NB4 (cell line): ENCODE data around the gene MBNL1.

Source experiments
- DNase-seq: peaks from one replicate; pipeline ENCODE4 v3.0.0; 2010; ENCODE audit warnings: low read depth
- H3K4me3 ChIP-seq: one replicate; pipeline ENCODE4 v1.5.1; 2011; ENCODE audit warnings: mild to moderate bottlenecking, low read depth, low read length, moderate library complexity
- MYC ChIP-seq: IDR thresholded peaks from 2 replicates; pipeline ENCODE4 v1.6.1; 2011; ENCODE audit warnings: low read depth, low read length
- POLR2A ChIP-seq: IDR thresholded peaks from 2 replicates; pipeline ENCODE4 v1.6.1; 2011; ENCODE audit warnings: mild to moderate bottlenecking; ENCODE audit not compliant: insufficient read length; ENCODE audit errors: extremely low read depth
- TF ChIP-seq, protein P1 (sequence below): IDR thresholded peaks from 2 replicates; pipeline ENCODE4 v1.6.1; 2011; ENCODE audit warnings: low read depth, low read length
- TF ChIP-seq, protein P2 (sequence below): IDR thresholded peaks from one replicate; pipeline ENCODE4 v1.5.1; 2012; ENCODE audit warnings: low read depth, low read length

MBNL1 gene

DNA sequence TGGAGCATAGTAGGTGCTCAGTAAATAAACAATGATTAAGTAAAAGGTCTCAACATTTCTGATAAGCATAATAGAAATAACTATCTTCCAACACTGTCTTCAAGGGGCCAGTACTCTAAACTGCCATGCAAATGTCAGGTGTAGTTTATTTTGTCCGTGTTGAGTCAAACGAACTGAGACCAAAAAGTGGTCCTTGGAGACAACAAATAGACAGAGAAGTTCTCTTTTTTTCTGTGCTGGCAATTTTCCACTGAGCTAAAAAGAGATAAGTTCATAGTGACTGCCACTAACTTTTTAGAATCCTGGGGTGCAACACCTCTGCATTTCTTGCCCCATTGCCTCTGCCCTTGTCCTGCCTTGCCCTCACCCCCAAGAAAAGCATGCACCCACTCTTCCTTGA, 14.7 kb upstream of the MBNL1 start:
- DNase-seq = no peak
- TF ChIP-seq MYC (no peak), POLR2A (no peak)
- TF ChIP-seq, protein P1, sequence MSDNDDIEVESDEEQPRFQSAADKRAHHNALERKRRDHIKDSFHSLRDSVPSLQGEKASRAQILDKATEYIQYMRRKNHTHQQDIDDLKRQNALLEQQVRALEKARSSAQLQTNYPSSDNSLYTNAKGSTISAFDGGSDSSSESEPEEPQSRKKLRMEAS = no peak
- TF ChIP-seq, protein P2, sequence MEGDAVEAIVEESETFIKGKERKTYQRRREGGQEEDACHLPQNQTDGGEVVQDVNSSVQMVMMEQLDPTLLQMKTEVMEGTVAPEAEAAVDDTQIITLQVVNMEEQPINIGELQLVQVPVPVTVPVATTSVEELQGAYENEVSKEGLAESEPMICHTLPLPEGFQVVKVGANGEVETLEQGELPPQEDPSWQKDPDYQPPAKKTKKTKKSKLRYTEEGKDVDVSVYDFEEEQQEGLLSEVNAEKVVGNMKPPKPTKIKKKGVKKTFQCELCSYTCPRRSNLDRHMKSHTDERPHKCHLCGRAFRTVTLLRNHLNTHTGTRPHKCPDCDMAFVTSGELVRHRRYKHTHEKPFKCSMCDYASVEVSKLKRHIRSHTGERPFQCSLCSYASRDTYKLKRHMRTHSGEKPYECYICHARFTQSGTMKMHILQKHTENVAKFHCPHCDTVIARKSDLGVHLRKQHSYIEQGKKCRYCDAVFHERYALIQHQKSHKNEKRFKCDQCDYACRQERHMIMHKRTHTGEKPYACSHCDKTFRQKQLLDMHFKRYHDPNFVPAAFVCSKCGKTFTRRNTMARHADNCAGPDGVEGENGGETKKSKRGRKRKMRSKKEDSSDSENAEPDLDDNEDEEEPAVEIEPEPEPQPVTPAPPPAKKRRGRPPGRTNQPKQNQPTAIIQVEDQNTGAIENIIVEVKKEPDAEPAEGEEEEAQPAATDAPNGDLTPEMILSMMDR = no peak
- H3K4me3 ChIP-seq = no peak overlapping the region

DNA sequence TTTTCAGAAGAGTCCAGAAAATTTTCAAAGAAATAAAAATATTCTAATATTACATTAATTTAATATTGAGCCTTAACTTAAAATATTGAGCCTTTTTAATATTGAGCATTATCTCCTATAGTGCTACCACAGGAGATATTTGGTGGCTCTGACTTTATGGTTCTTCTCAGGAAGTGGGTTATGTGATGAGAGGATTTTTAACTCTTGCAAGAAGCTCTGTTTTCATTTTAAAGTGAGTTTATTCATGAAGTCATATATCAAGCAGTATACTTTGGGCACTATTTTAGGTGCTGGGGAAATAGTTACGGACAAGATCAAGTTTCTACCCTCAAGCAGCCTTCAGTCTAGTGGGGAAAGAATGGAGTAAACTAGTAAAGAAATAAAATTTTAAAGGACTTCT, 13.4 kb upstream of the MBNL1 start:
- no peak overlapping the region for H3K4me3 ChIP-seq
- TF ChIP-seq MYC = no peak
- TF ChIP-seq, protein P1 = no peak
- no peak for TF ChIP-seq POLR2A
- TF ChIP-seq, protein P2 = no peak
- no peak for DNase-seq

DNA sequence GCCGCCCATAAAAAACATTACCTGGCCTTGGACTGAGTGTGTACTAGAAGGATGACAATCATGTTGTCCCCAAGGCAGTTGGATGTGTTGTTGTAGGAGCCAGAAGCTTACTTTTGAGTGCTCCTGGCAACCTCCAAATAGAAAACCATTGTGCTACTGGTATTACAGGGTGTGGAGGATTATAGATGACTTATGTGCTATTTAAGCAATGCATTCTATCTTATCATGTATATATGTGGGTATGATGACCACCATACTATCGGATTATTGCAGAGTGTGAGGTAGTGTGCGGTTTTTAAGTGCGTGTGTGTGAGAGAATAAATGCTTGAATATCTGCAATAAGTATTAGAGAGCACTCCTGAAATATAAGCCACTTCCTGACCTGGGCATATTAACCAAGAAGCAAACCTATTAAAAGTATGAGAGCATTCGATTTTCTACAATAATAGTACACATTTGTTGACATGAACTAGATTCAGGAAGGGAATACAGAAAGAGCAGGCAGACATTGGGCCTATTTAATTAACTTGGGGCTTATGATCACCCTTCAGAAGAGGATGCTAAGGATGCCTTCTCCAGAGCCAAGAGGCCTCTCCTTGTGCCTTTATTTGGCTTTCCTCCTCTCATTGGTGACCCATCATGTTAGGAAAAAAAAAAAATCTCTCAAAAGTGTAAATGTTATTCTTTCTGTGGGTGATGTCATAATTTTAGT, 11.7 kb upstream of the MBNL1 start:
- TF ChIP-seq MYC (no peak), POLR2A (no peak)
- TF ChIP-seq, protein P1 = no peak
- TF ChIP-seq, protein P2 = no peak
- no peak overlapping the region for H3K4me3 ChIP-seq
- DNase-seq = no peak

DNA sequence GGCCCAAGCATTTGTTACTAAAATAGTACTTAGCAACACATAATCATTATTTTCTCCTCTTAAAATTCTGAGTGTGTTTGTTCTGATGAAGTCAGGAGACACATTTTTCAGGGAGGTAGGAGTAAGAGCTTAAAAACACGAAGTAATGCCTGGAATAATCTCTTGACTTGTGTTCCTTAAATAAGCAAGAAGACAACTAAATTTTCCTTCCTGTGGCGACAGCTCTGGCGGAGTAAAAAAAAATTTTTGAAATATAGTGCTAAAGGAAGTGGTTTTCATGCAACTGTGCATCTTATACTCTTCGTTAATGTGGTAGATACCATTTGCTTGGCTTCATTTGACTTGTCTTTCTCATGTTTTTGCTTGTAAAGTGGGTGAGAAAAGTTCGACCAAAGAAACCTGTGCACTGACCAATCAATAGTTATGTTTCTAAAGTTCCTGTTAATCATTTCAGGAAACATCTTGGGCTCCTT, 11.1 kb upstream of the MBNL1 start:
- DNase-seq = peak; percentile 68
- TF ChIP-seq, protein P1 = no peak
- peak; percentile 13; the same call in 1 of the 2 replicates for TF ChIP-seq MYC
- peak overlapping the region; percentile 25 for H3K4me3 ChIP-seq

DNA sequence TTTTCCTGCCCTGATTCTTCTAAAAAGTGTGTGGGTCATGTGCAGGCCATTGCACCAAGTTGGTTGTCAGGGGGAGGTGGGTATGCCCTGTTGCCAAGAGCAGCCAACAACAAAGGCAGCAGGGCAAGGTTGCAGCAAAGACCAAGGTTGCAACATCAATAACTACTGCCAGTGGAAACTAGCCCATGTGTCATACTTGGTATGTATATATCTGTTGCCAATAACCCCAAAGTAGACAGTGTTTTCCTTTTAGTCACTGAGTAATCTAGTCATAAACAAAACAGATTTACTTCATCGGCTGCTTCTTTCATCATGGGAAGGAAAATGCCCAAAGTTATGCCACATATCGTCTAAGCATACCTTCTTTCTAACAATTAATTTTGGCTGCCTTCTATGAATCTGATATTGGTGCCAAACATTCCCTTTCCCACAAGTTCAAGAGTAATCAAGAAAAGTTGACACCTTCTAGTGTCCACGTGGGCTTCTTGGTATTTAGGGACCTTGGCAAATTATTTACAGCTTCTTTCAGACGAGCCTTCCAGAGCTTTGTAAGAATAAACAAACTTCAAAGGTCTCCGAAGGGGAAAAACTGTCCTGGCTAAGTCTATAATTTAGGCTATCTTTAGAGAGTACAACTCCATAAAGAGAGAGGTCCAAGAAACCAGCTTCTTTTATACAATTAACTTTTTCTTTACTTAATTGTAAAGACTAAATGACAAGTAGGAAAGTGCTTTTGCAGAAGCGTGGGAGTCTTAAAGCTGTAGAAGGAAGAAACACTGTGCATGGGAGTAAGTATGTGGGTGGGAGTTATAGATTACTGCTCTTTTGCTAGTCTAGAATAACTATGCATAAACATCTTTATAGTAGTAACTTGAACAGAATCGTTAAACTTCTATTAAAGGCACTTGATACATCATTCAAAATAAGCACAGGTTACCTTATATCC, 10.0 kb upstream of the MBNL1 start:
- no peak for TF ChIP-seq POLR2A
- TF ChIP-seq, protein P2 = no peak
- TF ChIP-seq MYC = peak; percentile 74
- TF ChIP-seq, protein P1 = peak; percentile 69
- DNase-seq = peak; percentile 94
- peak overlapping the region; percentile 17 for H3K4me3 ChIP-seq
